SK-N-SH treated with all-trans-retinoic acid at 6 μM for 48 hours (cell line): ENCODE data around the gene COL7A1.
A peak's percentile ranks its signal among the peaks of the same experiment; 100 is the strongest.

ENCODE experiments used
- ATAC-seq: fragments of 200-7000 bp; cut with Tn5 transposase; 3 replicates; pipeline ENCODE4 v1.9.1; 2020; ENCODE audit warnings: mild to moderate bottlenecking, moderate library complexity
- ARNTL ChIP-seq: fragments of 450-650 bp; formaldehyde crosslinking; IDR thresholded peaks from 2 replicates; pipeline ENCODE4 v1.5.0; 2020; ENCODE audit warnings: low read depth, mild to moderate bottlenecking, moderate library complexity, borderline replicate concordance
- BACH2 ChIP-seq: fragments of 250-450 bp; sonication (Bioruptor Pico); IDR thresholded peaks from 2 replicates; pipeline ENCODE4 v1.9.0; 2021; ENCODE audit warnings: mild to moderate bottlenecking, borderline replicate concordance
- GLIS3 ChIP-seq: fragments of 250-450 bp; sonication (Bioruptor Pico); IDR thresholded peaks from 2 replicates; pipeline ENCODE4 v1.5.0; 2020; ENCODE audit warnings: mild to moderate bottlenecking, moderate library complexity
- OSR1 ChIP-seq: fragments of 250-450 bp; sonication (Bioruptor Pico); IDR thresholded peaks from 2 replicates; pipeline ENCODE4 v1.8.0; 2022; ENCODE audit warnings: moderate library complexity, mild to moderate bottlenecking, inconsistent platforms
- RARB ChIP-seq: fragments of 250-450 bp; sonication (Bioruptor Pico); IDR thresholded peaks from 2 replicates; pipeline ENCODE4 v1.8.0; 2021; ENCODE audit warnings: mild to moderate bottlenecking, moderate library complexity
- SNAI2 ChIP-seq: fragments of 250-450 bp; sonication (Bioruptor Pico); IDR thresholded peaks from 2 replicates; pipeline ENCODE4 v1.5.0; 2020; ENCODE audit warnings: mild to moderate bottlenecking, moderate library complexity
- TCF4 ChIP-seq: fragments of 250-450 bp; sonication (Bioruptor Pico); IDR thresholded peaks from 2 replicates; pipeline ENCODE4 v1.8.0; 2021; ENCODE audit warnings: mild to moderate bottlenecking, moderate library complexity, borderline replicate concordance
- TOX ChIP-seq: fragments of 250-450 bp; sonication (Bioruptor Pico); IDR thresholded peaks from 2 replicates; pipeline ENCODE4 v1.8.0; 2021; ENCODE audit warnings: mild to moderate bottlenecking, moderate library complexity, borderline replicate concordance
- ZFP3 ChIP-seq: fragments of 250-450 bp; sonication (Bioruptor Pico); IDR thresholded peaks from 2 replicates; pipeline ENCODE4 v1.5.0; 2020; ENCODE audit warnings: mild to moderate bottlenecking, moderate library complexity
- ZFP30 ChIP-seq: fragments of 450-650 bp; formaldehyde crosslinking; IDR thresholded peaks from 2 replicates; pipeline ENCODE4 v1.5.0; 2022; ENCODE audit warnings: mild to moderate bottlenecking, moderate library complexity
- ZNF565 ChIP-seq: fragments of 450-650 bp; formaldehyde crosslinking; conservative IDR thresholded peaks from 2 replicates; pipeline ENCODE4 v1.5.0; 2020; ENCODE audit warnings: low read depth, mild to moderate bottlenecking, moderate library complexity
- ZNF70 ChIP-seq: fragments of 450-650 bp; formaldehyde crosslinking; IDR thresholded peaks from 2 replicates; pipeline ENCODE4 v1.5.0; 2020; ENCODE audit warnings: mild to moderate bottlenecking, moderate library complexity
- ZNF8 ChIP-seq: fragments of 450-650 bp; formaldehyde crosslinking; IDR thresholded peaks from 2 replicates; pipeline ENCODE4 v1.5.0; 2020; ENCODE audit warnings: mild to moderate bottlenecking, moderate library complexity
- TF ChIP-seq, protein P1 (sequence below): fragments of 250-450 bp; sonication (Bioruptor Pico); IDR thresholded peaks from 2 replicates; pipeline ENCODE4 v1.8.0; 2021; ENCODE audit warnings: low read depth, mild to moderate bottlenecking, moderate library complexity, borderline replicate concordance
- TF ChIP-seq, protein P2 (sequence below): fragments of 250-450 bp; sonication (Bioruptor Pico); IDR thresholded peaks from 2 replicates; pipeline ENCODE4 v1.5.0; 2020; ENCODE audit warnings: mild to moderate bottlenecking, moderate library complexity
- TF ChIP-seq, protein P3 (sequence below): fragments of 250-450 bp; sonication (Bioruptor Pico); IDR thresholded peaks from 2 replicates; pipeline ENCODE4 v1.8.0; 2020; ENCODE audit warnings: mild to moderate bottlenecking, moderate library complexity, borderline replicate concordance
- TF ChIP-seq, protein P4 (sequence below): fragments of 250-450 bp; sonication (Bioruptor Pico); IDR thresholded peaks from 2 replicates; pipeline ENCODE4 v1.5.1; 2020; ENCODE audit warnings: low read depth, mild to moderate bottlenecking, moderate library complexity

COL7A1 gene

DNA sequence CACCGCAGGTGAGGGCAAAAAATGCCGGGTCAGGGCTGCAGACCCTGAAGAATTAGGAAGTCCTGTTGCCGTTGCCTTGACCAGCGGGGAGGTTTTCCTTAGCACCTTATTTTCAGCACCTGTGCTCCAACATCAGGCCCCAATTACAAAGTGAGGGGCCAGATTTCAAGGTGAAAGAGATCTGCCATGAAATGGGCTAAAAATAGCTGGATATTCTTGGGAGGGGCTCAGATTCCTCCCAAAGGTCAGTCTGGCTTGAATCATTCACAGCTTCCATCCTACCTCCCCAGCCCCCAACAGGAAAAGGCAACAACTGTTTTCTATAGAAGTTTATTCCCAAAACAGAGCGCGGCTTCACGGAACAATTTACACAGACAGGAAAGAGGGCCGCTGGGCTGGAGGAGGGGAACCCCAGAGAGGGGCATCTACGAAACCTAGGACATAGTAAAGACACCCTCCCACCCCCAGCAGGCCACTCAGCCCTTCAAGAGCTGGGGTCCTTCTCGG, 41.1 kb upstream of the COL7A1 start (continued):
- TF ChIP-seq, protein P1, sequence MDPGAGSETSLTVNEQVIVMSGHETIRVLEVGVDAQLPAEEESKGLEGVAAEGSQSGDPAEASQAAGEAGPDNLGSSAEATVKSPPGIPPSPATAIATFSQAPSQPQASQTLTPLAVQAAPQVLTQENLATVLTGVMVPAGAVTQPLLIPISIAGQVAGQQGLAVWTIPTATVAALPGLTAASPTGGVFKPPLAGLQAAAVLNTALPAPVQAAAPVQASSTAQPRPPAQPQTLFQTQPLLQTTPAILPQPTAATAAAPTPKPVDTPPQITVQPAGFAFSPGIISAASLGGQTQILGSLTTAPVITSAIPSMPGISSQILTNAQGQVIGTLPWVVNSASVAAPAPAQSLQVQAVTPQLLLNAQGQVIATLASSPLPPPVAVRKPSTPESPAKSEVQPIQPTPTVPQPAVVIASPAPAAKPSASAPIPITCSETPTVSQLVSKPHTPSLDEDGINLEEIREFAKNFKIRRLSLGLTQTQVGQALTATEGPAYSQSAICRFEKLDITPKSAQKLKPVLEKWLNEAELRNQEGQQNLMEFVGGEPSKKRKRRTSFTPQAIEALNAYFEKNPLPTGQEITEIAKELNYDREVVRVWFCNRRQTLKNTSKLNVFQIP (CRISPR knock-in tag), result no peak
- TF ChIP-seq TOX (no peak), RARB (CRISPR knock-in tag) (no peak)
- TF ChIP-seq, all 23 proteins: peak for 0

DNA sequence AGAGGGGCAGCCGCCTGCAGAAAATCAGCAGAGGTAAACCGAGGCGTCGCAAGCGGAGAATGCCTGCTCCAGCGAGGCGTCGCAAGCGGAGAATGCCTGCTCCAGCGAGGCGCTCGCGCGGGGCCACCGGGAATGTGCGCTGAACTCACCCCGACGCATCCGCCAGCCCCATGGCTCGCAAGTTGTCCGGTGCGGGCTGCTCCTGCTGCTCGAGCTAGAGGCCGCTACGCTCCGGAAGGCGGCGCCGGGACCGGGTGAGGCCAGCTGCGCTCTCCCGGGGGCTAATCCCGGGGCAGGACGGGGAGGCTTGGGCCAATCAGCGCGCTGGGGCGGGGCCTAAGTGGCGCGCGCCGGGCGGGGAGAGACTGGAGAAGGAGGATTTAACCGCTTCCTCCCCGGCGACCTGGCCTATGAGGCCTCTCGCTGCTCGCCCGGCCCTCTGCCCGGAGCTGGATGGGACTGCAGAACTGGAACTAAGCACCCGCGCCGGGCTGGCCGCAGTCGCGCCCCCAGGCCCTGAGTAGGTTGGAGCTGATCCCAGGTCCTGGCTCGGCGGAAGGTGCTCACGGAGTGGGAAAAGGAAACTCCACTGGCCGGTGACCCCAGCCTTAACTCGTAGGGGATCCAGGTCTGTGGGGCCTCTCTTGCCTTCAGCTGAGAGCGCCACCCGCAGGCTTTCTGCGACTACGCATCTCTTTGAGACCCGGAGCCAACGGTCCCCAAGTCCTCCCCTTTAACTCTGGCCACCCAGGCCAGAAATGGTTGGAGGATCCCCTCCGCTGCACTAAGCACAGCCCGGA, 40.3 kb upstream of the COL7A1 start, which contains the start of gene SLC26A6:
Gene SLC26A6 (minus strand): TSS at position 240 of the 800 bp plus-strand sequence. CDS start 68 bp downstream, at position 172.
- ATAC-seq, result peak; percentile 97

DNA sequence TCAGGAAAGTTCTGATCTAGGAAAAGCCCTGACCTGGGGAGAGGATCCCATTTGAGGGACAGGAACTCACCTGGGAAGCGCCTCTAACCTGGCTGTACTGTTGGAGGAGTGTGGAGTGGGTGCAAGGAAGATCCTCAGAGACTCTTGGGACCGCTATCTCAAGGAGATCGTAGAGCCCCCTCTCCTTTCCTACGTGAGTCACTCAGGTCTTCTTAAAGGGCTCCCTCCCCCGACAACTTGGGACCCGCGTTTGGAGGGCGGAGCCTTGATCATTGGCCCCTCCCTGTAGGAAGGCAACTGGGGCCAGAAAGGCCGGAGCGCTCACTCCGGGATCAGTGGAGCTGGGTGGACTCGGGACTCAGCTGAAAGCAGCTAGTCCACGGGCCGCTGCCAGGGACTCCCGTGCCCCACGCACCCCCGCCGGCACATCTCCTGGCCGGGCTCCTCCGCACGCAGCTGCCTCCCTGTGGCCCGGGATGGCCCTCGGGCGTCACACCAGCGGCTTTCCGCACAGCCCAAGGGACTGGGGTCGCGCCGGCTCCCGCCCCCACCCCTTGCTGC, 39.6 kb upstream of the COL7A1 start:
- peak; percentile 63 for ATAC-seq
- TF ChIP-seq SNAI2 (CRISPR knock-in tag), result no peak
- no peak for TF ChIP-seq RARB (CRISPR knock-in tag)
- TF ChIP-seq, protein P2, sequence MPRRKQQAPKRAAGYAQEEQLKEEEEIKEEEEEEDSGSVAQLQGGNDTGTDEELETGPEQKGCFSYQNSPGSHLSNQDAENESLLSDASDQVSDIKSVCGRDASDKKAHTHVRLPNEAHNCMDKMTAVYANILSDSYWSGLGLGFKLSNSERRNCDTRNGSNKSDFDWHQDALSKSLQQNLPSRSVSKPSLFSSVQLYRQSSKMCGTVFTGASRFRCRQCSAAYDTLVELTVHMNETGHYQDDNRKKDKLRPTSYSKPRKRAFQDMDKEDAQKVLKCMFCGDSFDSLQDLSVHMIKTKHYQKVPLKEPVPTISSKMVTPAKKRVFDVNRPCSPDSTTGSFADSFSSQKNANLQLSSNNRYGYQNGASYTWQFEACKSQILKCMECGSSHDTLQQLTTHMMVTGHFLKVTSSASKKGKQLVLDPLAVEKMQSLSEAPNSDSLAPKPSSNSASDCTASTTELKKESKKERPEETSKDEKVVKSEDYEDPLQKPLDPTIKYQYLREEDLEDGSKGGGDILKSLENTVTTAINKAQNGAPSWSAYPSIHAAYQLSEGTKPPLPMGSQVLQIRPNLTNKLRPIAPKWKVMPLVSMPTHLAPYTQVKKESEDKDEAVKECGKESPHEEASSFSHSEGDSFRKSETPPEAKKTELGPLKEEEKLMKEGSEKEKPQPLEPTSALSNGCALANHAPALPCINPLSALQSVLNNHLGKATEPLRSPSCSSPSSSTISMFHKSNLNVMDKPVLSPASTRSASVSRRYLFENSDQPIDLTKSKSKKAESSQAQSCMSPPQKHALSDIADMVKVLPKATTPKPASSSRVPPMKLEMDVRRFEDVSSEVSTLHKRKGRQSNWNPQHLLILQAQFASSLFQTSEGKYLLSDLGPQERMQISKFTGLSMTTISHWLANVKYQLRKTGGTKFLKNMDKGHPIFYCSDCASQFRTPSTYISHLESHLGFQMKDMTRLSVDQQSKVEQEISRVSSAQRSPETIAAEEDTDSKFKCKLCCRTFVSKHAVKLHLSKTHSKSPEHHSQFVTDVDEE (CRISPR knock-in tag), result no peak
- 0 out of 2 replicates have a peak, but pooled peaks have one; percentile 24 for TF ChIP-seq GLIS3 (CRISPR knock-in tag)

More for the DNA sequence above, 40.3 kb upstream of the COL7A1 start, which contains the start of gene SLC26A6:
- TF ChIP-seq ZFP3 (CRISPR knock-in tag) (no peak), ZNF70 (no peak), BACH2 (CRISPR knock-in tag) (no peak), ZFP30 (no peak), GLIS3 (CRISPR knock-in tag) (peak; percentile 37; the same call in 1 of the 2 replicates), ZNF8 (0 out of 2 replicates have a peak, but pooled peaks have one; percentile 22)
- TF ChIP-seq, protein P1 (CRISPR knock-in tag), result no peak
- TF ChIP-seq, protein P2 (CRISPR knock-in tag), result 0 out of 2 replicates have a peak, but pooled peaks have one; percentile 20
- TF ChIP-seq, protein P3, sequence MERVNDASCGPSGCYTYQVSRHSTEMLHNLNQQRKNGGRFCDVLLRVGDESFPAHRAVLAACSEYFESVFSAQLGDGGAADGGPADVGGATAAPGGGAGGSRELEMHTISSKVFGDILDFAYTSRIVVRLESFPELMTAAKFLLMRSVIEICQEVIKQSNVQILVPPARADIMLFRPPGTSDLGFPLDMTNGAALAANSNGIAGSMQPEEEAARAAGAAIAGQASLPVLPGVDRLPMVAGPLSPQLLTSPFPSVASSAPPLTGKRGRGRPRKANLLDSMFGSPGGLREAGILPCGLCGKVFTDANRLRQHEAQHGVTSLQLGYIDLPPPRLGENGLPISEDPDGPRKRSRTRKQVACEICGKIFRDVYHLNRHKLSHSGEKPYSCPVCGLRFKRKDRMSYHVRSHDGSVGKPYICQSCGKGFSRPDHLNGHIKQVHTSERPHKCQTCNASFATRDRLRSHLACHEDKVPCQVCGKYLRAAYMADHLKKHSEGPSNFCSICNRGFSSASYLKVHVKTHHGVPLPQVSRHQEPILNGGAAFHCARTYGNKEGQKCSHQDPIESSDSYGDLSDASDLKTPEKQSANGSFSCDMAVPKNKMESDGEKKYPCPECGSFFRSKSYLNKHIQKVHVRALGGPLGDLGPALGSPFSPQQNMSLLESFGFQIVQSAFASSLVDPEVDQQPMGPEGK, result no peak

DNA sequence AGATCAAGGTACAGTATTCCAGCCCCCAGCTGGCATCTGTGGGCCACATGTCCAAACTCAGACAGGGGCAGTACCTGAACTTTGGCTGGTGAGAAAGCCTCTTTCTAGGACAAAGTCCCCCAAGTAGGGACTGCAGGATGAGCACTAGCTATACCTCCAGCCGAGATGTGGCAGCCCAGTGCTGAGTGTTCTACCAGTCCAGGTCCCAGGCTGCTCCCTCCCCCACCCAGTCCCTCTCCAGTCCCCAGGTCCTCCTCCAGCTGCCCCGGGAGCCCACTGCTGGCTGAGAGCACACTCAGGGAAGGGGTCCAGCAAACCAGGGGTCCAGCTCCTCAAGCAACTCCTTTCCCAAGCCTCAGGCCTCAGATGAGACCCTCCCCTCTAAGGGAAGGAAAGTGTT, 38.6 kb upstream of the COL7A1 start:
- ATAC-seq, result no peak
- TF ChIP-seq GLIS3 (CRISPR knock-in tag) (no peak), ZNF565 (CRISPR knock-in tag) (no peak), ZNF70 (no peak), SNAI2 (CRISPR knock-in tag) (no peak), BACH2 (CRISPR knock-in tag) (no peak), ZFP3 (CRISPR knock-in tag) (no peak), ARNTL (no peak), OSR1 (CRISPR knock-in tag) (no peak), ZFP30 (no peak), TOX (no peak), ZNF8 (no peak), TCF4 (CRISPR knock-in tag) (no peak)
- TF ChIP-seq, protein P4, sequence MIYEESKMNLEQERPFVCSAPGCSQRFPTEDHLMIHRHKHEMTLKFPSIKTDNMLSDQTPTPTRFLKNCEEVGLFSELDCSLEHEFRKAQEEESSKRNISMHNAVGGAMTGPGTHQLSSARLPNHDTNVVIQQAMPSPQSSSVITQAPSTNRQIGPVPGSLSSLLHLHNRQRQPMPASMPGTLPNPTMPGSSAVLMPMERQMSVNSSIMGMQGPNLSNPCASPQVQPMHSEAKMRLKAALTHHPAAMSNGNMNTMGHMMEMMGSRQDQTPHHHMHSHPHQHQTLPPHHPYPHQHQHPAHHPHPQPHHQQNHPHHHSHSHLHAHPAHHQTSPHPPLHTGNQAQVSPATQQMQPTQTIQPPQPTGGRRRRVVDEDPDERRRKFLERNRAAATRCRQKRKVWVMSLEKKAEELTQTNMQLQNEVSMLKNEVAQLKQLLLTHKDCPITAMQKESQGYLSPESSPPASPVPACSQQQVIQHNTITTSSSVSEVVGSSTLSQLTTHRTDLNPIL (CRISPR knock-in tag), result no peak
- TF ChIP-seq, protein P3, result no peak
